ENCODE data around the gene CSNK1A1.
"Not testable (repeated sequence)": the region's sequence is repeated elsewhere in the genome, so short reads cannot be mapped to it uniquely, and the experiment has no call there.

The CSNK1A1 gene

DNA sequence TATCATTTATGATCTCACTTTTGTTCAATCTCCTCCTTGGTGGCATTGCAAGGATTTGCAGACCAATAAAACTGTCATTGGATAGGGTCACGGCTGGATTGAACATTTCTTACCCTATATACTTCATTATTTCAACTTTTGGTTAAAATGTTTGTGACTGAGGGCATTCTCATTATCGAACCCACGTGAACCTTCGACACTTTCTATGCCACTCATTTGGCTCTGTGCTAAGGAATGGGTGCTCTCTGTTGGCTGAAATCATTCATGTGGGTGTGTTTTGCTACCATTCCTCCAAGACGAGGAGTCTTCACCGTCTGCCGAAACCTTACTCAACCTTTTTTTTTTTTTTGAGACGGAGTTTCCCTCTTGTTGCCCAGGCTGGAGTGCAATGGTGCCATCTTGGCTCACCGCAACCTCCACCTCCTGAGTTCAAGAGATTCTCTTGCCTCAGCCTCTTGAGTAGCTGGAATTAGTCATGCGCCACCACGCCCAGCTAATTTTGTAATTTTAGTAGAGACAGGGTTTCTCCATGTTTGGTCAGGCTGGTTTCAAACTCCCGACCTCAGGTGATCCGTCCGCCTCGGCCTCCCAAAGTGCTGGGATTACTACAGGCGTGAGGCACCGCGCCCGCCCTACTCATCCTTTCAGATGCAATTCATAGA lies 62.5 kb downstream of the CSNK1A1 start:
- DNase-seq = no peak

DNA sequence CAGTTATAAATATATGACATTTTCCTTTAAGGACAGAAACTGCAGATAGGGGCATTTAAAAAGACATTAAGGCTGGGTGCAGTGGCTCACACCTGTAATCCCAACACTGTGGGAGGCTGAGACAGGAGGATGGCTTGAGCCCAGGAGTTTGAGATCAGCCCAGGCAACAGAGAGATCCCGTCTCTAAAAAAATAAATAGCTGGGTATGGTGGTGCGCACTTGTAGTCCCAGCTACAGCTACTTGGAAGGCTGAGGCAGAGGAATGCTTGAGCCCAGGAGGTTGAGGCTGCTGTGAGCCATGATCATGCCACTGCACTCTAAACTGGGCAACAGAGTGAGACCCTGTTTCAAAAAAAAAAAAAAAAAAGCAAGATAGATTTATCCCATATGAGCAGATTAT lies 63.6 kb downstream of the CSNK1A1 start:
- DNase-seq = no peak

DNA sequence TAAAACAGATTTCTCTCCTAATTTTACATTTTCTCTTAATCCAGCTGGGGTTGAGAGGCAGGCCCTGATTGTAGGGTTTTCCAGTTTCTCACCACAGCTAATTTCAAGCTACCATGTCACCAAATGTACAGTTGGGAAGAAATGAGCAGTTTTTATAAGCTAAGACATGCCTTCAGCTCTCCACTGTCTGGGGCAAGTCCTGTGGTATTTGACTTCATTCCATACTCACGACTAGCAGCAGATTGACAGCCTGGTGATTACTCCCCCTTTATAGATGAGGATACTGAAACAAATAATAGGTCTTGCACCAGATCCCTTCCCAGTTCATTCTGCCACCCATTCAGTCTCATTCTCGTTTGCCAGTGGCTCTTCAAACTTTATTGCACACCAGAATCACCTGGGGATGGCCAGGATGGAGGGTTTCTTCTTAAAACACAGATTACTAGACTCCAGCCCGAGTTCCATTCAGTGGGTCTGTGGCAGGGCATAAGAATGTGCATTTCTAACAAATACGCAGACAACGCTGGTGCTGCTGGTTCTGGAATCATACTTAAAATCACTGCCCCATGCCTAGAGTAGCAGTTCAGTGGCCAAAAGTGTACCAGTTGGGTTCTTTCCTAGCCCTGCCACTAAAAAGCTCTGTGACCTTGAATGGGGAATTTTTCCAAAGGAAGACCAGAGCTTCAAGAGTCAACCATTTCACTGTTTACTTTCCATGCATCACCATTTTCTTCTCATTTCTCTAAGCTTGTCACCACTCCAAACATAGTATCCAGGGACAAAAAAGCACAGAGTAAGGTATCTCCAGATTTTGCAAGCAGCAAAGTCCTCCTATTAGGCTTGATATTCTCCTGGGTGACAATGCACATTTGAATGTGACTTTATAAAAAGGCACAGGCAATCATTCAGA lies 64.3 kb downstream of the CSNK1A1 start:
- DNase-seq = no peak

DNA sequence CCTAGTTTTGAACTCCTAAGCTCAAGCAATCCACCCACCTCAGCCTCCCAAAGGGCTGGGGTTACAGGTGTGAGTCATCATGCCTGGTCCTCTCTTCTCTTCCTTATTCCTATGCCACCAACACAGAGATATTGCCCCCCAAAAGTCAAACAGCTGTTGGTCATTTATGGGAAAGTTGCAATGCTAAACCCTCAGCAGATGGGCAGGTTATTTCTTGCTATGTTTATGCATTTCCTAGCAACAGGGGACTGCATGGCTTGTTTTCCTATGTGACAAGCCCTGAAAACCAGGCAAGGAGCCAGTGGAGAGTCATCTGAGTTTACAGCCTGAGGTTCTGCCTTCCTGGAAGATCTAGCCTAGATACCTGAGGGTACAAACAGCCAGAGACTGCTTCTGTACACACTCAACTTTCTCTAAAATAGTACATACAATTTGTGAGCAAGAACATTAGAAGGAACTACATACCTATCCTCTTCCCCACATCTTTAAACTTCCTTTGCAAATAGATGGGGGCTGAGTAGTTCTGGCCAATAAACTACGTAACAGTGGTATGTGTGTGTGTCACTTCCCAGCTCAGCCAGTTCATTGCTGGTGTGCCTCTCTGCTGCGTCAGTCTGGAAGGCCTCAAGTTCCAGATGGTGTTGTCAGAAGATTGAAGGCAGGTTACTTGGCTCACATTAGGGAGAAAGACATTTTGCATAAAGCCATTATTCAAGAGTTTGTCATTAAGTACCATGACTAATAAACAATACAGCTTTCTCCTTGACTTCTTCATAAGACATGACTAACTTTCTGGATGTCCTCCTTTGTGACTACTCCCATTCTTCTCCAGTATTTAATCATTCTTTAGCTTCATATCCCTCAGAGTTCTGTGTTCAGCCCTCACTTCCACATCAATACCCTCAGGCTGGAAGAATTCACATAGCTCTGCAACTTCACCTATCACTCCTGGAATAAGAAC lies 65.3 kb downstream of the CSNK1A1 start:
- DNase-seq = no peak

DNA sequence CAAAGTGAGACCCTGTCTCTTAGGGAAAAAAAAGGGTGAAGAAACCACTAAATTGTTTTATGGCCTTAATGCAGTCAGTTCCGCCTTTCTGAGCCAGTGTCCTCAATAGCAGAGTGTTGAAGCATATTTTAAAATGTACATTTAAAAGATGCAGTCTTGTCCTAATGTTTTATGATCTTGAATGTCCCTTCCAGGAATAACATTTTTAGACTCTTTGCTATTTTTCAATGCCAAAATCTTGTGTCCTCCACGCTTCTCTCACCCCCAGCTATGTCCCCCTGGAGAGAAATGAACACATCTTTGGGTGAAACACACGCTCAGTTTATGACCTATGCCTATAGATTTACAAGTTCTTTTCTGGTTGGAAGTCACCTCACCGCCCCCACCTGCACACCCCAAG lies 69.8 kb downstream of the CSNK1A1 start:
- DNase-seq = no peak

DNA sequence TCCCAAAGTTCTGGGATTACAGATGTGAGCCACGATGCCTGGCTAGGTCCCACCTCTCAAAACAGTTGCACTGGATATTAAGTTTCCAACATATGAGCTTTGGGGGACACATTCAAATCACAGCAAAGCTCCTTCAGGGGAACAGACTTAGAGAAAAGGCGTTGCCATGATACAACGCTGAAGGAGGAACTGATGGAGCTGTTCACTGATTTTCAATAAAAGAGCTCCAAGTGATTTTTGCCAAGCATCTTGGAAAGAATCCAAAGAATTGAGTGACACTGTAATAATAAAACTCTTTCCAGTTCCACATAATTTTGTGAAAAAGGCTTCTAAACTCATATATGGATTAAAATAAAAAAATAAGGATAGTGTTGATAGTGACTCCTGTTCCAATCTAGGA lies 72.5 kb downstream of the CSNK1A1 start:
- DNase-seq = no peak

DNA sequence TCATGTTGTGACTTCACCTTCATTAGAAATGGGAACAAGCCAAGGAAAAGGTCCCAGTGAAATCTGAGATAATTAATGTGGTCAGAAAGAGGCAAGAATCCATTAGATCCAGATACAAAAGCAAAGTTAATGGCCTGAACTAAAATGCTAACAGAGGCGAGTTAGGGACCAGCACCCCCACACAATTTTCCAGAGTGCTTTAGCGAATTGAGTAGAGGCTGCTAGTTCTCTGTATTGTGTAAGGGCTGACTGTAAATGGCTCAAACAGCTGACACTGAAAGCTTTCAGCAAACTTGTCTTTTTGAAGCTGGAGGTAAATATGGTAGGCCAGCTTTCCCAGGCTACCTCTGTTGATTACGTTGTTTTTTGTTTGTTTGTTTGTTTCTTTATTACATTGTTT lies 75.5 kb downstream of the CSNK1A1 start:
- DNase-seq = no peak

DNA sequence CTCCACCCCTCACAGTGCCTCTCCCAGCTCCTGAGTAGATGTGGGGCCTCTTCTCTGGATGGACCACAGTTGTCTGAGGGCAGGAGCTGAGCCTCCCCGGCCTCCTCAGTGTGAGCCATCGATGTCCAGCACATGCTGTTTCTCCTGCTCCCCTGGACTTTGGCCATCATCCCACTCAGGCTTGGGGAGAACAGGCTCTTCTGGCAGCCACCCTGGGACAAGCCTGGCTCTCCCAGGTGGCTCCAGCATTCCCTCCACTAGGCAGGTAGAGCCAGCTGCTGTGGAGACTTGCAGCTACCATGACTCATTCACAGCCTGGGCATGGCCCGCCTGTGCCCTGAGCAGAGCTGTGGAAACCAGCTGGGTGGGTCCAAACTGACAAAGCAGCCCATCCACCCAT lies 77.0 kb downstream of the CSNK1A1 start:
- DNase-seq = no peak

DNA sequence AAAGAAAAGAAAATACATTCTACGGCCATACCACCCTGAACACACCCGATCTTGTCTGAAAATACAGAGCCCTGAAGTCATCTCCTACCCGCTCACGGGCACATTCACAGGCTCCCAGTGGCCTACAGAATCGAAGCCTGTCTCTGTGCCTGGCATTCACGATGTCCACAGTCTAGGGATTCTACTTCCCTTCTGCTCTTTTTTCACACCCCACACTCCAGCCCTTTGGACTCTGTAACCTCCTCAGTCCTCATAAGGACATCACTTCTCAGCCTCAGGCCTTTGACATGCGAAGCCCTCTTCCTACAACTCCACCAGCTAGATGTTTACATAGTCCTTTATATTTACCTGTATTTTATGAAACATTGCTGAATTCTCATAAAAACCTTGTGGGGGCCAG lies 77.8 kb downstream of the CSNK1A1 start:
- DNase-seq = no peak

DNA sequence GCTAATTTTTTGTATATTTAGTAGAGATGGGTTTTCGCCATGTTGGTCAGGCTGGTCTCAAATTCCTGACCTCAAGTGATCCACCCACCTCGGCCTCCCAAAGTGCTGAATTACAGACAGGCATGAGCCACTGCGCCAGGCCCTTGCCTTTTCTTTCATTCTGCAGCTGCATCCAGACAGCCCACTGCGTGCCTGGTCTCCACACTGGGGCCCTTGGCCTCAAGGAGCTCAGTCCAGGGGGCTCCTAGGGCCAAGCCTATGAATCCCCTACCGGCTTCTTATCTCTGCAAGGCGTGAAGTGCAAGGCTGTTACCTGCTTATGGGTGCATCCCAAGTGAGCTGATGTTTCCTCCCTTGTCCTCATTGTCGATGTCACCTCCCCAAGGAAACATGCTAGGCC lies 78.8 kb downstream of the CSNK1A1 start:
- DNase-seq = no peak

DNA sequence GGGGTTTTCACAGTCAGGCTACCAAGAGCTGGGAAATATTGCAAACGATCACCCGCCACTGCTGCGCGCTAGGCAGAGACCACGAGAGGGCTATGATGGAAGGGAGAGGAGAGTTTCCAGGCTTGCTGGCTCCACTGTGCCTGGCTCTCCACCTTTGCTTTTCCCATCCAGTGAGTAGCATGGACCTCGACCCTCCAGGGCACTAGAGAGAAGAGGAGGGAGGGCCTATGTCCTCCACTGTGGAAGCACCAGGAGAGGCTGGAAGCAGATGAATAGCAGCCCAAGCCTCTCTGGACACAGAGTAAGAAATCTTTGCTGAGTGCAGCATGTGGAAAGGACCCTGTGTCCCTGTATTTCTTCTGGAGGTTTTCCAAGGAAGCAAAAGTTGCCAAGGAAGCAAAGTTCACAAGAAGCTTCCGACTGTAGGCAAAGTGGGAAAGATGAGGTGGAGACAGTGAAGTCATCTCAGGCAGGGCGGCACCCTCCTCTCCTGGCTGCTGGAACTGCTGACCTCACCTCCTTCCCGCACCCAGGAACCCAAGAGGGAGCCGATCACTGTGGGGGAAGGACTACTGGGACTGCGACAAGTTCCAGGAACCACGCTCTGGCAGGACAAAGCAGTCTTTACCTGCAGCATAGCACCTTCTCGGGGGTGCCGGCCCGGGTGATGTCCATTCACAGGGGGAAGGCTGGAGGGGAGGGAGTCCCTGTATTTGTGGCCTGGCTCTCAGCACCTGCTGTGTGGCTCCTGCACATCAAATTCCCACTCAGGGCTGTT lies 79.6 kb downstream of the CSNK1A1 start:
- no peak for DNase-seq

DNA sequence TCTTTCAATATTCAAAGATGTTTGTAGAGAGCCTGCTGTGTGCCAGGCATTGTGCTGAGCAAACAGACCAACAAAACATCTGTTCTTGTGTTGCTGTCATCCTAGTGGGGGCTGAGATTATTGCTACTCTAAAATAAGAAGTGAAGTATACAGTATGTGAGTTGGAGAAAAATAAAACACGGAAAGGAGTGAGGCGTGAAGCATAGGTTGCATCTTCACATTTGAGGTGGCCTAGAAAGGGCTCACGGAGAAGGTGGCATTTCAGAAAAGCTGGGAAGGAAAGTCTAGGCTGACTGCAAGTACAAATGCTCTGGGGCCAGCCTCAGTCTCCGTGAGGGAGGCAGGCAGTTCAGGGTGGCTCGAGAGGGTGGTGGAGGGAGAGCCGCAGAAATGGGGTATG lies 80.3 kb downstream of the CSNK1A1 start:
- DNase-seq = no peak

DNA sequence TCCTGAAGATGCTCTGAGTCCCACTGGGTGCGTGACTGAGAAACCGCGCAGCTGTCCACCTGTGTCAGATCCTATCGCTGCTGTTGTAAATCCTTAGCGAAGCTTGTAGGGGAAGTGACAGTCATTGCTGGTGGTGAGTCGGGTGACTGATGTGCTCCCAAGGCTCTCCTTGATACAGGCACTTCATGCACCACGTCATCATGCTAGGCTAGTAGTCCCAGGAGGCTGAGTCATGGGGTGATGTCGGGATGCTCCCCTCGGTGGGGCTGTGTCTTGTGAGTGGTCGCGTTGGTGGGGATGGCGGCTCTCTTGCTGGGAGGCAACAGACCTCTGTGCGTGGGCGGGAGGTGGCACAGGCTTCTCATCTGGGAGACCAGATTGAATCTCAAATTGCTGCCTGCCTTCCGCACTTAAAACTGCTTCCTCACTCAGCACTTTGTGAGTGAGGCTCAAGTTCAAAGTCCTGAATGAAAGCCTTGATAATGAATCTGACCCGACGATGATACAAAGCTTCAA lies 84.7 kb downstream of the CSNK1A1 start:
- peak; percentile 36 for DNase-seq

DNA sequence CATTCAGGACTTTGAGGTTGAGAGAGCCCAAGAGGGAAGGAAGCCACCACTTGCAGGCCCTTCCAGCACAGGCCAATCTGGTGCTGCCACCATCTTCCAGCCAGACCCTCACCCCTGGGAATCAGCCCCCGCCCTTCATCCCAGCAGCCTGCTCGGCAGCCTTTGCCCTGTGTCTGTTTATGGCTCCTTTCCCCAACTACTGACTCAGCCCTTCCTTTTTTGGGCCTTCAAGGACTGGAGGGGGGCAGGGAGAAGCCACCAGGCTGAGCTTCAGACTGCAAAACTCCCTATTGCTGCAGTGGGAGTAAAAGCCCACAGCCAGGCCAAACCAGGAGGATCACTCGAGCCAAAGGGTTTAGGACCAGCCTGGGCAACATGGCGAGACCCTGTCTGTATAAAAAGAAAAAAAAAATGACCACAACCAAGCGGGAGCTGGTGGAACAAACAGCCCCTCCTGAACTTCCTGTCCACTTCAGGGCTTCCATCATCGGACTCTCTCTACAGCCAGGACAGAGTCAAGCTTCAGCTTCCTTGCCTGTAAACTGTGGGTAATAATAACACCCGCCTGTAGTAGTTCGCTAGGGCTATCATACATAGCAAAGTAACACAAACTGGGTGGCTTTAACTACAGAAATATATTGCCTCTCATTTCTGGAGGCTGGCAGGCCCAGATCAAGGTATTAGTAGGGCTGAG lies 86.3 kb downstream of the CSNK1A1 start:
- DNase-seq = no peak

DNA sequence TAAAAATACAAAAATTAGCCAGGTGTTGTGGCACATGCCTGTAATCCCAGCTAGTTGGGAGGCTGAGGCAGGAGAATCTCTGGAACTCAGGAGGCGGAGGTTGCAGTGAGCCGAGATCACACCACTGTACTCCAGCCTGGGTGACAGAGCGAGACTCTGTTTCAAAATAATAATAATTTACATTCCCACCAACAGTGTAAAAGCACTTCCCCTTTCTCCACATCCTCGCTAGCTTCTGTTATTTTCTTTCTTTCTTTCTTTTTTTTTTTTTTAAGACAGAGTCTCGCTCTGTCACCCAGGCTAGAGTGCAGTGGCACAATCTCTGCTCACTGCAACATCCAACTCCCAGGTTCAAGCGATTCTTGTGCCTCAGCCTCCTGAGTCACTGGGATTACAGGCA lies 89.3 kb downstream of the CSNK1A1 start:
- DNase-seq = not testable (repeated sequence)

DNA sequence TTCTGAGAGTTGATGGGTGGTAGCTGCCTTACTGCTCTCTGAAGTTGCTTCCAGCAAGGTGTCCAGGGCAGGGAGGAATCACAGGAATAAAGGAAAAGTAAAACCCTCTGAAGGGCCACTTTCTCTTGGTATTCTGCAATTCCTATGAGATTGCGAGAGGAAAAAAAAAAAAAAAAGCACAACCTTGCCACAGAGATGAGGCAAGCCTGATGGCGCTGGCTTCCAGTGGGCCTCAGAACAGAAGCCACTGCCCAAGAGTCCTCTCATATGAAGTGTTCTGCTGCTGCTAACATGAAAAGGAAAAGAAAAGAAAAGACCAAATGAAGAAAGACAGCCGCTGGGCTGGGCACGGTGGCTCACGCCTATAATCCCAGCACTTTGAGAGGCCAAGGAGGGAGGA lies 91.3 kb downstream of the CSNK1A1 start:
- no peak for DNase-seq

DNA sequence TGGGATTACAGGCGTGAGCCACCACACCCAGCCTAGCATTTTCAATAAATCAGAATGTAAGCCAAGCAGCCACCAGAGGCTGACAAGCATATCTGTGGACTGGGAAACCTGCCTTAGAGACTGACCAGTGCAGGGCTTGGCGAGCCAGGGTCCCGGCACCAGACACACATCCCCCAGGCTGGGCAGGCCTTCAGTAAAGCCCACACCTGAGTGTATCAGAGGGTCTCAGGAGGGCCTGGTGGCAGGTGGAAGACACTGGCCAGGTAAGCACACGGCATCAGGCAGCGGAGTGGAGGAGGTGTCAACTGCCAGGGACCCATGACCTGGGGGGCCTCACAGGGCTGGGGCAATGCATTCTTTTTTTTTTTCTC lies 93.9 kb downstream of the CSNK1A1 start:
- no peak for DNase-seq

DNA sequence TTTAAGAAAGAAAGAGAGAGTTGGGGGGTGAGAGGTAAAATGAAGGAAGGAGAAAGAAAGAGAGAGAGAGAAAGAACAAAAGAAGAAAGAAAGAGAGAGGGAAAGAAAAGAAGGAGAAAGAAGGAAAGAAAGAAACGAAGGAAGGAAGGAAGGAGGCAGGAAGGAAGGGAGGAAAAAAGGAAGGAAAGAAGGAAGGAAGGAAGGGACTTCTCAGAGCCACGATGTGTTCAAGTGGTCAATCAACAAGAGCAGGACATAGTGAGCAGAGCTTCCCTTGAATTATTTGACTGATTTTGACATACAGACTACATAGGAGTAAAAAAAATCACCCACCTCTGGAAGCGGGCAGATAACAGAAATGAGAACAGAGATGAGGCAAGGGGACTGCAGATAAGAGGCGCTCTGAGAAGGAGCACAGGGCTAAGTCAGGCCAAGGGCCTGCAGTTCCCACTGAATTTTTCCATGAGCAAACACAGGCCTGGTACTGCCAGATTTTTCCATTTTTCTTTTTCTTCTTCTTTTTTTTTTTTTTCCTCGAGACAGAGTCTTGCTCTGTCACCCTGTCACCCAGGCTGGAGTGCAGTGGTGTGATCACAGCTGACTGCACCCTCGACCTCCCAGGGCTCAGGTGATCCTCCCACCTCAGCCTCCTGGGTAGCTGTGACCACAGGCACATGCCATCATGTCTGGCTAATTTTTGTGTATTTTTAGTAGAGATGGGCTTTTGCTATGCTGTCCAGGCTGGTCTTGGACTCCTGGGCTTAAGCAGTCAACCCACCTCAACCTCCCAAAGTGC lies 94.4 kb downstream of the CSNK1A1 start:
- DNase-seq = no peak

DNA sequence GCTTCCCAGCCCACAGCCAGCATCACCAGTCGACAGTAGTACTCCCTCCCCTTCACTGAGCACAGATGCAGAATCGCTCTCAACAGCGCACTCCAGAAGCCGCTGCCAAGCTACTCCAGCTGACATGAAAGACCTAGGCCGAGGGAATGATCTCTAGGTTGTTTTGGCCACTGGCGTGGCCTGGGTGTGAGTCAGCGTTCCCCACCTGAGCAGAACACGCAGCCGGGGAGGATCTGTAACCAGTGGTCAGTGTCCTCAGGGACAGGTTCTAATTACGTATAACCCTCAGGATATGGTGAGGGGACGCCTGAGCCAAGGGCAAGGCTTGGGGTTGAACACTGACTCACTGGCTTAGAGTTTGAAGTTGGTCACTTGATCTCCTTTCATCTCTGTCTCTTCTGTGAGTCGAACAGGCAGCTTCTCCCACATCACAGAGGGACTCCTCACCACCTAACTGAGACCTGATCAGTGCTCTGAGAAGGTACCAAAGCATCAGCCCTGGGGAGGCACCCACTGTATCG lies 95.3 kb downstream of the CSNK1A1 start:
- DNase-seq = no peak

DNA sequence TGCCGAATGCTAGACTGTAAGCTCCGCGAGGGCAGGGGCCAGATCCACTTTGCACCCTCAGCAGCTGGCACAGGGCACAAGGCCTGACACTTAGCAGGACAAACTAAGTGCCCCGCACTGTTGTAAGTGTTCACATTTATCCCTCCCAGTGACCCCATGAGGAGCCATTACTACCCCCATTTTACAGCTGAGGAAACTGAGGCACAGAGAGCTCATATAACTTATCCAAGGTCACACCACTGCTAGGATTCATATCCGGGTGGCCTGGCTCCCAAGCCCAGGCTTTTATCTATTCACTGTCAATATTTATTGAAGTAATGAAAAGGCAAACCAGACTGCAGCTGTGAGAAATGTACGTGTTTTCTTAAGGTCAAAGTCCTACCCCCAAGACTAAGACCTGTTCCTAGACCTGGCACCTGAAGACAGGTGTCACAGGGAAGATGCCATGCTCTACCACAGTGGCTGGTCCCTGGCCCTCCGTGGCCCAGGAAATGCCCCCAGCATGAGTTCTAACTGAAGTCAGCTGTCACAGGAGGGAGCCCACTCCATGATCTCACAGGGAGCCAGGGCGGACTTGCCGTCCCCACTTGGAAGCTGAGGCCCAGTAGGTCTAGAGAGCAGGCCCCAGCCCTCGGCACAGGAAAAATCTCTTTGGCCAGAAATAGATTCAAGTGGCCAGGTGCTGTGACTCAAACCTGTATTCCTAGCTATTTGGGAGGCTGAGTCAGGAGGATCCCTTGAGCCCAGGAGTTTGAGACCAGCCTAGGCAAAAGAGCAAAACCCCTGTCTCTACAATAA lies 97.4 kb downstream of the CSNK1A1 start:
- DNase-seq = no peak
